Left ventricle myocardium inferior (tissue), 1 donor: ENCODE data around the gene THEMIS. TPM values are rescaled to one million over a fixed set of nuclear protein-coding genes. Genes with fewer than 3 reads are reported as not detected.

Experiments used
- DNase-seq: peaks from one replicate; pipeline ENCODE4 v3.0.0-alpha.2; 2020
- H3K27ac ChIP-seq: fragments of 200-600 bp; replicated peaks from 2 replicates; pipeline ENCODE4 v1.8.0; 2021
- H3K27me3 ChIP-seq: fragments of 200-600 bp; 2 replicates; pipeline ENCODE4 v1.8.0; 2021; ENCODE audit warnings: low read depth
- H3K36me3 ChIP-seq: fragments of 200-600 bp; 2 replicates; pipeline ENCODE4 v1.8.0; 2021
- H3K4me1 ChIP-seq: fragments of 200-600 bp; 2 replicates; pipeline ENCODE4 v1.8.0; 2021
- H3K4me3 ChIP-seq: fragments of 200-600 bp; 2 replicates; pipeline ENCODE4 v1.8.0; 2021; ENCODE audit warnings: mild to moderate bottlenecking, moderate library complexity
- H3K9me3 ChIP-seq: fragments of 200-600 bp; replicated peaks from 2 replicates; pipeline ENCODE4 v1.8.0; 2021
- intact Hi-C: fragments of 100-400 bp; cut with micrococcal nuclease; formaldehyde crosslinking; loops from one replicate; pipeline ENCODE4 v1.11.0; 2022
- total RNA-seq: library from RNA; stranded (reverse); fragmentation: NEBNext Ultra II Directional; extraction: Animal tissue kit (Norgen Biotek cat#: 25700); gene quantifications from one replicate; pipeline ENCODE4 v1.2.1, GENCODE V29; 2021
- TF ChIP-seq, protein P1 (sequence below): fragments of 200-600 bp; IDR thresholded peaks from 2 replicates; pipeline ENCODE4 v1.8.0; 2021; ENCODE audit warnings: antibody characterized with exemption, mild to moderate bottlenecking, borderline replicate concordance
- donor health status: DM: no; HTN: yes; CAD: no; lungs with severe emphysema.

THEMIS gene
- total RNA-seq, 1 donor from 2014 or later = 0.22 TPM

DNA sequence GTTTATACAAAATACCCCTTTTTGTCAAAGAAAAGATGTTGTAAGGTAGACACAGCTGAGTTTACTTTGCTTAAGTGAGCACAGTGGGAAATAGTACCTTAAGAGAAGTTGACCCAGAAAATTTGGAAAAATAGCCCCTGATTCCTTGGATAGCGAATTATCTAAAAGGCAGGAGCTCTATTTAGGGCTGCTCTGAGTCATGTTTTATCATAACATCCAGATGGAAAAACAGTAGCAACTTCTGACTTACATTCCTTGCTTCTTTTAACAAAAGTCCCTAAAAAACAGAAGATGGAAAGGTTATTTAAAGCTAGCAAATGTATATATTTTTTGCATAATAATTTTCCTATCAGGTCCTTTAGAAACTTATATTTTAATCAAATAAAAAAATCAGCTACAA is 59.0 kb downstream of the THEMIS start:
- Histone ChIP-seq H3K27ac (no peak overlapping the region), H3K4me3 (no peak overlapping the region), H3K27me3 (peaks cover 3% of the 10 kb centered on the region), H3K4me1 (no peaks in the 10 kb centered on the region), H3K36me3 (no peaks in the 10 kb centered on the region), H3K9me3 (no peaks in the 10 kb centered on the region)
- TF ChIP-seq, protein P1, sequence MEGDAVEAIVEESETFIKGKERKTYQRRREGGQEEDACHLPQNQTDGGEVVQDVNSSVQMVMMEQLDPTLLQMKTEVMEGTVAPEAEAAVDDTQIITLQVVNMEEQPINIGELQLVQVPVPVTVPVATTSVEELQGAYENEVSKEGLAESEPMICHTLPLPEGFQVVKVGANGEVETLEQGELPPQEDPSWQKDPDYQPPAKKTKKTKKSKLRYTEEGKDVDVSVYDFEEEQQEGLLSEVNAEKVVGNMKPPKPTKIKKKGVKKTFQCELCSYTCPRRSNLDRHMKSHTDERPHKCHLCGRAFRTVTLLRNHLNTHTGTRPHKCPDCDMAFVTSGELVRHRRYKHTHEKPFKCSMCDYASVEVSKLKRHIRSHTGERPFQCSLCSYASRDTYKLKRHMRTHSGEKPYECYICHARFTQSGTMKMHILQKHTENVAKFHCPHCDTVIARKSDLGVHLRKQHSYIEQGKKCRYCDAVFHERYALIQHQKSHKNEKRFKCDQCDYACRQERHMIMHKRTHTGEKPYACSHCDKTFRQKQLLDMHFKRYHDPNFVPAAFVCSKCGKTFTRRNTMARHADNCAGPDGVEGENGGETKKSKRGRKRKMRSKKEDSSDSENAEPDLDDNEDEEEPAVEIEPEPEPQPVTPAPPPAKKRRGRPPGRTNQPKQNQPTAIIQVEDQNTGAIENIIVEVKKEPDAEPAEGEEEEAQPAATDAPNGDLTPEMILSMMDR = no peak
- intact Hi-C loops = no loop called here
- DNase-seq = no peak

DNA sequence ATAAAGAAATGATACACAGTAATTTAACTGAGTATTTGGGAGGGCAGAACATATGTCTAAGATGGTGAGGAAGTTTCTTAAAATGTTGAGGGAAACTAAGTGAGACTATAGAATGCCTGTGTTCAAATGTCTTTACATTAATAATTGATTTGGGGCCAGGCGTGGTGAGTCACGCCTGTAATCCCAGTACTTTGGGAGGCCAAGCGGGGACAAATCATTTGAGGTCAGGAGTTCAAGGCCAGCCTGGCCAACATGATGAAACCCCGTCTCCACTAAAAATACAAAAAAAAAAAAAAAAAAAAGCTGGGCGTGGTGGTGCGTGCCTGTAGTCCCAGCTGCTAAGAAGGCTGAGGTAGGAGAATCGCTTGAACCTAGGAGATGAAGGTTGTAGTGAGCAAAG is 66.7 kb downstream of the THEMIS start:
- Histone ChIP-seq H3K27ac (no peak overlapping the region), H3K9me3 (no peaks in the 10 kb centered on the region), H3K4me3 (no peak overlapping the region), H3K36me3 (no peaks in the 10 kb centered on the region), H3K27me3 (no peaks in the 10 kb centered on the region), H3K4me1 (no peaks in the 10 kb centered on the region)
- DNase-seq = no peak
- intact Hi-C loops = no loop called here
- TF ChIP-seq, protein P1 = no peak

DNA sequence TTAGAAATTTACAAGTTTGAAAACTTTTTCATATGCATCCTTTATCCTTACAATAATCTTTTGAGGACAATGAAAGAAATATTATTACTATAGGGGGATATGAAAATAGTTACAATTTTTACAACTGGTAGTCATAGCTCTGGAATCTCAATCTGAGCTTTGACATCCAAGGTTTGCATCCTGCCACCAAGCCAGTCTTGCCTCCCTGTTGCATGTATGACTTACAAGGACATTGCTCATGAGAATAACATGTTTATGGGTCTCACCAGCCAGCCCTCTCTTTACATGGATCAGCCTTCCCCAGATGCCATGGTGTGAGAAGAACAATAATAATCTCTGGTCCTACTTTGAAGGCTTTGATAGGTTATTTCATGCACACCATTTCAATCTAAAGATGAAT is 67.5 kb downstream of the THEMIS start:
- Histone ChIP-seq H3K9me3 (no peaks in the 10 kb centered on the region), H3K4me3 (no peak overlapping the region), H3K27me3 (no peaks in the 10 kb centered on the region), H3K4me1 (no peaks in the 10 kb centered on the region), H3K27ac (no peak overlapping the region), H3K36me3 (no peaks in the 10 kb centered on the region)
- DNase-seq = no peak
- TF ChIP-seq, protein P1 = no peak
- intact Hi-C loops = no loop called here

DNA sequence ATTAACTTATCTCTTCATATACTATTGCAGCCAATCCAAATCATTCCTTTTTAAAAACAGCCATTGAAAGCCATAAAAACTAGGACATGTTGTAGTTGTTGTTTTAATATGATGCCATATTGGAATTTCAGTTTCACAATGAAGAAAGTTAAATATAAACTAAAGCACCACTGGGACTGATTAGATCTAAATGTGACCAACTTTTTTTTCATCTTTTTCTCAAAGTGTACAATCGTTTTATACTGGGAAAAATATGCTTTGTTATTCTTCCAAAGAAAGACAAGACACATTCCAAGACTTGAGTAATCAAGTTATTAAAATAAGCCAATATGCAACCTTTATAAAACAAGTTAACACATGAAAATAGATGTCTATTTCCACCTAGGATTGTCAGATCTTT is 68.5 kb downstream of the THEMIS start:
- H3K4me3 ChIP-seq = no peak overlapping the region
- H3K9me3 ChIP-seq = no peaks in the 10 kb centered on the region
- TF ChIP-seq, protein P1 = no peak
- DNase-seq = no peak
- H3K27ac ChIP-seq = no peak overlapping the region
- intact Hi-C loops = no loop called here
- no peaks in the 10 kb centered on the region for H3K27me3 ChIP-seq
- H3K36me3 ChIP-seq = no peaks in the 10 kb centered on the region
- no peaks in the 10 kb centered on the region for H3K4me1 ChIP-seq

DNA sequence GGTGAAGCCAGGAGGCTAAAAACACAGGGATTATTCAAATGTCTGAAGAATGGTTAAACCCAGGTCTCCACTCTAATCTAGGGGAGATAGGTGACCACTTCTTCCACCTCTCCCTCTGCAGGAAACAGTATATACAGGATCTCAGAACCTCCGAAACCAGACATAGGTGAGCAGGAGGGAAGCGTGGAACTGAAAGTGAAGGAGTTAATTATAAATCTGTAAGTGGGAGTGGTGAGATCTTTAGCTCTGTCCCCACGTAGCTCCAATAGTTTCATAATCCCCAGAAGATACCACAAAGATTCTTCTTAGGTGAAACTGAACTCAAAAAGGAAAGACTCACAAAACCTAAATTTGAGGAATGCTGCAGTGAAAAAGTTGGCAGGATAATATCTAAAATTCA is 76.8 kb downstream of the THEMIS start:
- Histone ChIP-seq H3K4me1 (no peaks in the 10 kb centered on the region), H3K4me3 (no peak overlapping the region), H3K27ac (no peak overlapping the region), H3K36me3 (no peaks in the 10 kb centered on the region), H3K9me3 (no peaks in the 10 kb centered on the region), H3K27me3 (no peaks in the 10 kb centered on the region)
- intact Hi-C loops = no loop called here
- no peak for DNase-seq
- TF ChIP-seq, protein P1 = no peak

DNA sequence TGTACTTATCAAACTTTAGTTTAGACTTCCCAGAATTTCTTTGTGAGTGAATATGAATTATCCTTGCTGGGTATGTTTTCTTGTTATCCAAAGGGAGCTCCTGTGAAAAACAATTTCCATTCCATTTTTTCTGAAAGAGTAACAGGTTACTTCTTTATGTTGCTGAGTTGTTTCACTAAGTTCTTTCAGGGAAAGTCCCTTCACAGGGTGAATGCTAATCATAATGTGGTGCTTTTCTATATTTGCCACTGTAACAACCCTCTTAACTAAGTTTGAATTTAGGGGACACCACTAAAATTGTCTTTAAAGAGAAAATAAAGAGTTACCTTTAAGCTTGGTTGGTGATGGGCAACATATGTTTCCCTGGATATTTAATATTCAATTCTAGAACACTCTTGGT is 79.4 kb downstream of the THEMIS start:
- Histone ChIP-seq H3K9me3 (no peaks in the 10 kb centered on the region), H3K27ac (no peak overlapping the region), H3K4me1 (no peaks in the 10 kb centered on the region), H3K27me3 (peaks cover 12% of the 10 kb centered on the region), H3K36me3 (no peaks in the 10 kb centered on the region), H3K4me3 (no peak overlapping the region)
- DNase-seq = no peak
- intact Hi-C loops = no loop called here
- TF ChIP-seq, protein P1 = no peak
